HCT116 (cell line): ENCODE results near the gene SH3BGRL3. TPM values are rescaled to one million over a fixed set of nuclear protein-coding genes. Genes with fewer than 3 reads are reported as not detected.
A peak's percentile ranks its signal among the peaks of the same experiment; 100 is the strongest.

Experiments used
- ATAC-seq: fragments of 200-7000 bp; cut with Tn5 transposase; 2 replicates; pipeline ENCODE4 v1.9.1; 2020; ENCODE audit warnings: mild to moderate bottlenecking, moderate library complexity
- Bru-seq: library from RNA; stranded (reverse); fragments of 400-500 nt; gene quantifications from one replicate; lab custom pipeline; 2021; lab: Mats Ljungman, UMichigan
- BruChase-seq, 2 experiments: library from RNA; stranded (reverse); fragments of 400-500 nt; gene quantifications; one replicate each; lab custom pipeline; 2021; lab: Mats Ljungman, UMichigan
- BruUV-seq: library from RNA; stranded (reverse); fragments of 400-500 nt; replicated peaks from 2 replicates; lab custom pipeline; 2021; lab: Mats Ljungman, UMichigan
- CTCF ChIA-PET: fragments of 300-600 bp; sonication (Branson Sonifier 250); formaldehyde crosslinking; loops from one replicate; lab custom pipeline; 2021; ENCODE audit warnings: antibody characterized with exemption; lab: Charles Lee
- POLR2A ChIA-PET: fragments of 300-600, 350-600 bp; sonication (Branson Sonifier 250); formaldehyde crosslinking; loops from one replicate; lab custom pipeline; 2021; ENCODE audit warnings: antibody characterized with exemption; lab: Charles Lee
- RAD21 ChIA-PET, 2 experiments: fragments of 300-600 bp; sonication (Branson Sonifier 250); formaldehyde crosslinking; loops; one replicate each; lab custom pipeline; 2023; ENCODE audit warnings: low total read pairs in 2 of 2; ENCODE audit not compliant: uncharacterized antibody in 2 of 2, unreplicated experiment in 2 of 2, low non-redundant PET in 1 of 2; lab: Charles Lee
- DNase-seq: peaks from one replicate; pipeline ENCODE4 v3.0.0-alpha.2; 2010; ENCODE audit warnings: low read depth, low spot score
- H2AFZ ChIP-seq: fragments of 200-600 bp; shearing (Covaris generic), sonication (generic); 2 replicates; pipeline ENCODE4 v1.6.1; 2017; ENCODE audit warnings: low read depth, mixed run types, mixed read lengths, antibody characterized with exemption, low read length; ENCODE audit not compliant: poor library complexity, severe bottlenecking
- H3K27ac ChIP-seq: 2 replicates; pipeline ENCODE4 v1.5.1; 2012; ENCODE audit warnings: low read depth, low read length
- H3K27me3 ChIP-seq: fragments of 200-600 bp; sonication (generic); 2 replicates; pipeline ENCODE4 v1.6.1; 2016; ENCODE audit warnings: mixed run types, low read length, mixed read lengths; ENCODE audit not compliant: insufficient read depth
- H3K36me3 ChIP-seq, 2 experiments: fragments of 200-500 bp in 1 of 2; fragments of 200-600 bp in 1 of 2; sonication (Bioruptor generic) in 1 of 2; sonication (generic) in 1 of 2; 2 replicates each; pipeline versions ENCODE4 v1.5.1 to v1.6.1; 2014 to 2016; ENCODE audit warnings: low read length in 2 of 2, inconsistent platforms in 1 of 2, mixed read lengths in 1 of 2, mixed run types in 1 of 2; ENCODE audit not compliant: insufficient read depth in 2 of 2, control insufficient read depth in 1 of 2
- H3K4me1 ChIP-seq, 2 experiments: fragments of 200-600 bp in 1 of 2; sonication (generic) in 1 of 2; 2 replicates each; pipeline versions ENCODE4 v1.5.1 to v1.6.1; 2012 to 2017; ENCODE audit warnings: low read length in 2 of 2, inconsistent platforms in 1 of 2, mild to moderate bottlenecking in 1 of 2, mixed read lengths in 1 of 2, mixed run types in 1 of 2, moderate library complexity in 1 of 2; ENCODE audit not compliant: insufficient read depth in 2 of 2, control insufficient read depth in 1 of 2
- H3K4me2 ChIP-seq: fragments of 200-600 bp; sonication (generic); 2 replicates; pipeline ENCODE4 v1.6.1; 2017; ENCODE audit warnings: mixed run types, low read length, mixed read lengths
- H3K4me3 ChIP-seq, 2 experiments: fragments of 200-600 bp in 1 of 2; sonication (generic) in 1 of 2; replicated peaks in 1 of 2; 2 replicates each; pipeline ENCODE4 v1.5.1; 2011 to 2016; ENCODE audit warnings: low read length in 2 of 2, control low read depth in 1 of 2, low read depth in 1 of 2, mild to moderate bottlenecking in 1 of 2, mixed read lengths in 1 of 2, mixed run types in 1 of 2
- H3K79me2 ChIP-seq: fragments of 200-600 bp; sonication (generic); 2 replicates; pipeline ENCODE4 v1.6.1; 2017; ENCODE audit warnings: mild to moderate bottlenecking, mixed run types, low read length, moderate library complexity, mixed read lengths; ENCODE audit not compliant: insufficient read depth
- H3K9ac ChIP-seq: fragments of 200-600 bp; sonication (generic); 2 replicates; pipeline ENCODE4 v1.6.1; 2016; ENCODE audit warnings: low read length, mixed read lengths
- H3K9me2 ChIP-seq: fragments of 200-600 bp; sonication (generic), shearing (Covaris generic); 2 replicates; pipeline ENCODE4 v1.6.1; 2017; ENCODE audit warnings: mixed run types, mild to moderate bottlenecking, moderate library complexity; ENCODE audit not compliant: insufficient read depth
- H3K9me3 ChIP-seq, 2 experiments: fragments of 200-500 bp in 1 of 2; fragments of 200-600 bp in 1 of 2; sonication (Bioruptor generic) in 1 of 2; sonication (generic) in 1 of 2; 2 replicates each; pipeline ENCODE4 v1.6.1; 2014 to 2017; ENCODE audit warnings: low read length in 2 of 2, mixed read lengths in 2 of 2, inconsistent platforms in 1 of 2, low read depth in 1 of 2, mild to moderate bottlenecking in 1 of 2, mixed run types in 1 of 2, moderate library complexity in 1 of 2; ENCODE audit not compliant: control insufficient read depth in 1 of 2, insufficient read depth in 1 of 2
- H4K20me1 ChIP-seq: fragments of 200-600 bp; sonication (generic), shearing (Covaris generic); 2 replicates; pipeline ENCODE4 v1.6.1; 2017; ENCODE audit warnings: mixed run types, mild to moderate bottlenecking, moderate library complexity; ENCODE audit not compliant: insufficient read depth
- CBX3 ChIP-seq: IDR thresholded peaks from 2 replicates; pipeline ENCODE4 v1.6.1; 2012; ENCODE audit warnings: low read depth
- CEBPB ChIP-seq: IDR thresholded peaks from 2 replicates; pipeline ENCODE4 v1.6.1; 2012; ENCODE audit warnings: low read depth
- EGR1 ChIP-seq: IDR thresholded peaks from 2 replicates; pipeline ENCODE4 v1.6.1; 2012; ENCODE audit warnings: low read depth
- ELF1 ChIP-seq: IDR thresholded peaks from 2 replicates; pipeline ENCODE4 v1.6.1; 2012; ENCODE audit warnings: low read depth, borderline replicate concordance
- EZH2 ChIP-seq: fragments of 200-600 bp; sonication (generic); IDR thresholded peaks from 2 replicates; pipeline ENCODE4 v1.6.1; 2017; ENCODE audit warnings: antibody characterized with exemption, mixed run types
- FOSL1 ChIP-seq: IDR thresholded peaks from 2 replicates; pipeline ENCODE4 v1.6.1; 2012; ENCODE audit warnings: low read depth
- JUND ChIP-seq: IDR thresholded peaks from 2 replicates; pipeline ENCODE4 v1.6.1; 2012
- MAX ChIP-seq: IDR thresholded peaks from 2 replicates; pipeline ENCODE4 v1.6.1; 2012
- POLR2A ChIP-seq: IDR thresholded peaks from 2 replicates; pipeline ENCODE4 v1.7.0; 2011; ENCODE audit warnings: borderline replicate concordance; ENCODE audit not compliant: insufficient read depth, insufficient read length; ENCODE audit errors: extremely low read depth
- POLR2AphosphoS5 ChIP-seq: IDR thresholded peaks from 2 replicates; pipeline ENCODE4 v1.6.1; 2011; ENCODE audit warnings: mild to moderate bottlenecking, low read depth, low read length, moderate library complexity
- REST ChIP-seq: IDR thresholded peaks from 2 replicates; pipeline ENCODE4 v1.6.1; 2012; ENCODE audit warnings: low read depth
- SP1 ChIP-seq: IDR thresholded peaks from 2 replicates; pipeline ENCODE4 v1.6.1; 2012; ENCODE audit warnings: low read depth
- SRF ChIP-seq: IDR thresholded peaks from 2 replicates; pipeline ENCODE4 v1.6.1; 2012; ENCODE audit warnings: low read depth
- YY1 ChIP-seq: IDR thresholded peaks from 2 replicates; pipeline ENCODE4 v1.6.1; 2011; ENCODE audit warnings: low read length, low read depth, moderate library complexity, mild to moderate bottlenecking; ENCODE audit not compliant: insufficient replicate concordance; ENCODE audit errors: extremely low read depth
- ZFX ChIP-seq: fragments of 450-650 bp; IDR thresholded peaks from 2 replicates; pipeline ENCODE4 v1.6.1; 2017
- ZNF274 ChIP-seq: fragments of 200-500 bp; sonication (Bioruptor generic); IDR thresholded peaks from 2 replicates; pipeline ENCODE4 v1.6.1; 2014; ENCODE audit warnings: mild to moderate bottlenecking, low read depth, low read length, inconsistent platforms
- intact Hi-C: fragments of 100-400 bp; cut with micrococcal nuclease; formaldehyde crosslinking; loops from 2 replicates; pipeline ENCODE4 v1.10.0; 2022
- long read RNA-seq: library from polyadenylated mRNA; unstranded; transcript quantifications from one replicate; pipeline ENCODE4 v2.0.0, GENCODE V29; 2021; ENCODE audit not compliant: unreplicated experiment
- polyA plus RNA-seq: library from polyadenylated mRNA; unstranded; fragments of >200 nt; gene quantifications from 2 replicates; pipeline ENCODE4 v1.2.1, GENCODE V29; 2012; ENCODE audit warnings: missing spikeins
- total RNA-seq: library from RNA; stranded (reverse); gene quantifications from one replicate; pipeline ENCODE4 v1.2.1, GENCODE V29; 2021; ENCODE audit not compliant: unreplicated experiment
- TF ChIP-seq, protein P1 (sequence below), 3 experiments: fragments of 200-600 bp in 1 of 3; sonication (generic) in 1 of 3; IDR thresholded peaks in 2 of 3; conservative IDR thresholded peaks in 1 of 3; 2 replicates each; pipeline ENCODE4 v1.5.1; 2012 to 2017; ENCODE audit warnings: low read depth in 2 of 3, low read length in 2 of 3, antibody characterized with exemption in 1 of 3, borderline replicate concordance in 1 of 3, control low read depth in 1 of 3, mild to moderate bottlenecking in 1 of 3, mixed read lengths in 1 of 3, mixed run types in 1 of 3, moderate library complexity in 1 of 3; ENCODE audit not compliant: insufficient read depth in 1 of 3
- TF ChIP-seq, protein P2 (sequence below): IDR thresholded peaks from 2 replicates; pipeline ENCODE4 v1.6.1; 2012

Gene SH3BGRL3
- 112 TPM for total RNA-seq
- polyA plus RNA-seq: 159 and 169 TPM in 2 replicates
- percentile 85 among the genes with signal in this experiment for Bru-seq, nascent RNA
- BruChase-seq, experiment 1, labeled RNA remaining after a 6-hour chase: percentile 94 among the genes with signal in this experiment
- percentile 90 among the genes with signal in this experiment for BruChase-seq, experiment 2, labeled RNA remaining after a 2-hour chase
- long read RNA-seq, transcript SH3BGRL3-201 (3 exons, 1,661 nt): major isoform, 122 of 135 reads
- long read RNA-seq, partial matches to known transcripts: 9 of 135 reads
- long read RNA-seq, other reads (novel, unspliced or antisense): 2 of 135 reads

GRCh38 chr1:26279456-26280332 lies at the start of gene SH3BGRL3:
TSS of gene SH3BGRL3 (plus strand) at chr1:26280086. CDS start at chr1:26280156, 70 bp downstream.
- ATAC-seq (peak; percentile 79), DNase-seq (peak; percentile 57)
- Histone ChIP-seq H3K9ac (peak within 1 kb of the TSS; percentile 83), H3K4me1 (peaks cover 41 to 95% of the 10 kb centered on the region in 2 experiments), H3K4me3 (peak within 1 kb of the TSS; percentile 74 to 76), H3K9me3 (no peaks in the 10 kb centered on the region), H2AFZ (no peak within 1 kb of the TSS), H3K4me2 (peak within 1 kb of the TSS; percentile 97), H3K79me2 (peaks cover 20% of the 10 kb centered on the region), H4K20me1 (no peaks in the 10 kb centered on the region), H3K27ac (peak within 1 kb of the TSS; percentile 81), H3K36me3 (peaks cover 13 to 23% of the 10 kb centered on the region in 2 experiments), H3K27me3 (no peaks in the 10 kb centered on the region), H3K9me2 (no peaks in the 10 kb centered on the region)
- intact Hi-C loops: loop anchor here (5.0 kb wide), 1 partner anchor 242 kb away; no protein-coding TSS in a partner anchor
- BruUV-seq: no TSS peak
- ChIA-PET RAD21 (interaction anchor here in 1 of 2 experiments (1.0 kb wide), 1 partner anchor 138 kb away, joined by 4 read pairs; no protein-coding TSS in a partner anchor), CTCF (interaction anchor here (0.6 to 2.0 kb wide), 11 partner anchors 10 to 137 kb away, joined by 3 to 9 read pairs (median 4); partner anchors contain the start of genes CEP85 and CNKSR1), POLR2A (interaction anchor here (1.0 kb wide), 1 partner anchor 98 kb away, joined by 5 read pairs; no protein-coding TSS in a partner anchor)
- no peak for TF ChIP-seq MAX
- TF ChIP-seq ZFX: peak; percentile 30; the same call in 1 of the 2 replicates
- TF ChIP-seq CEBPB: no peak
- no peak for TF ChIP-seq FOSL1
- TF ChIP-seq EZH2: no peak
- no peak for TF ChIP-seq SP1
- TF ChIP-seq ZNF274: no peak
- no peak for TF ChIP-seq EGR1
- peak; percentile 96 for TF ChIP-seq POLR2AphosphoS5
- TF ChIP-seq, protein P1, sequence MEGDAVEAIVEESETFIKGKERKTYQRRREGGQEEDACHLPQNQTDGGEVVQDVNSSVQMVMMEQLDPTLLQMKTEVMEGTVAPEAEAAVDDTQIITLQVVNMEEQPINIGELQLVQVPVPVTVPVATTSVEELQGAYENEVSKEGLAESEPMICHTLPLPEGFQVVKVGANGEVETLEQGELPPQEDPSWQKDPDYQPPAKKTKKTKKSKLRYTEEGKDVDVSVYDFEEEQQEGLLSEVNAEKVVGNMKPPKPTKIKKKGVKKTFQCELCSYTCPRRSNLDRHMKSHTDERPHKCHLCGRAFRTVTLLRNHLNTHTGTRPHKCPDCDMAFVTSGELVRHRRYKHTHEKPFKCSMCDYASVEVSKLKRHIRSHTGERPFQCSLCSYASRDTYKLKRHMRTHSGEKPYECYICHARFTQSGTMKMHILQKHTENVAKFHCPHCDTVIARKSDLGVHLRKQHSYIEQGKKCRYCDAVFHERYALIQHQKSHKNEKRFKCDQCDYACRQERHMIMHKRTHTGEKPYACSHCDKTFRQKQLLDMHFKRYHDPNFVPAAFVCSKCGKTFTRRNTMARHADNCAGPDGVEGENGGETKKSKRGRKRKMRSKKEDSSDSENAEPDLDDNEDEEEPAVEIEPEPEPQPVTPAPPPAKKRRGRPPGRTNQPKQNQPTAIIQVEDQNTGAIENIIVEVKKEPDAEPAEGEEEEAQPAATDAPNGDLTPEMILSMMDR (IDR thresholded peaks at IDR 0.05 in 2 of 3, conservative IDR thresholded peaks at IDR 0.05 in 1 of 3; ENCODE audit: borderline replicate concordance in 1 of 3, insufficient read depth in 1 of 3, low read depth in 2 of 3, low read length in 2 of 3): peak in 2 of 3 experiments; percentile 70 to 77; a peak in 4 of 6 replicates
- TF ChIP-seq REST: no peak
- TF ChIP-seq, protein P2, sequence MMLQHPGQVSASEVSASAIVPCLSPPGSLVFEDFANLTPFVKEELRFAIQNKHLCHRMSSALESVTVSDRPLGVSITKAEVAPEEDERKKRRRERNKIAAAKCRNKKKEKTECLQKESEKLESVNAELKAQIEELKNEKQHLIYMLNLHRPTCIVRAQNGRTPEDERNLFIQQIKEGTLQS: no peak
- TF ChIP-seq CBX3: no peak
- TF ChIP-seq ELF1: no peak
- no peak for TF ChIP-seq JUND
- TF ChIP-seq YY1: no peak
- no peak for TF ChIP-seq SRF
- TF ChIP-seq POLR2A: peak; percentile 68
